ENCODE data around the gene CPED1.
"Not testable (repeated sequence)": the region's sequence is repeated elsewhere in the genome, so short reads cannot be mapped to it uniquely, and the experiment has no call there.

Gene CPED1

DNA sequence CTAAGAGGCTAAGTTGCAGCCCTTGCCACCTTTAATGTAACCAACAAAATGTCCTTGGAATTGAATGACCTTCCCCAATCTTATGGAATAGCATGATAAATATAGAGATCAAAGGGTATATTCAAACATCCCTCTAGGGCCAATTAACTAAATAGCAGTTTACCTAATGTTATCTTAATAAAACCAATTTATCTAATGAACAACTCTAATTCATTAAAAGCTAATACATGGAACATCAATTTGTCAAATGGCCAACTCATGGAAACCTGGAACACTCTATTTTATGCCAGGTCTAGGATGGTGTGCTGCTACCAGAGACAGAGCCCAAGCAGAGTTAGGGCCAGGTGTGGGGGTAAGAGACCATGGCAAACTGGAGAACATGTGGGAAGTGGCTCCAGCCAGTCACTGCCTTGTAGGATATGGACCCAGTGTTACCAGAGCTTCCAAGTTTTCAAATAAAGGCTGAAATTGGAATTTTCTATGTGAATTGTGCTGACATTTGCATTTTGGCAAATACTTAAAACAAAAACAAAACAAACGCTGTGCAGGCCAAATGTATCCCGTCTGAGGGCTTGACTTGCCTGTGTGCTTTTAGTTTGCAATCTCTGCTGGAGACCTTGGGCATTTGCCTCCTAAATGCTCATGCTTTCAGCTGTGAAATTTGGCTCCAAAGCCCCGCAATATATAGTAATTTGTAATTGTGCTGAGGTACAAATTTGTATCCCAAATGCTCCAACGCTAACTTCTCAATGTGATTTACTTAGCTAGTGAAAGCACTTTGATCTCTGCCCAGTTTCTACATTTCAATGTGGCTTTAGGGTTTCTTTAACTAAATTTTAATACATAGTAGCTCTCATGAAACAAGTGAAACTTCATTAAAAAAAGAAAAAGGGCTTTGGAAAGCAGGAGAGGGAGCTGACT, 55.1 kb downstream of the CPED1 start:
- no peak for DNase-seq

DNA sequence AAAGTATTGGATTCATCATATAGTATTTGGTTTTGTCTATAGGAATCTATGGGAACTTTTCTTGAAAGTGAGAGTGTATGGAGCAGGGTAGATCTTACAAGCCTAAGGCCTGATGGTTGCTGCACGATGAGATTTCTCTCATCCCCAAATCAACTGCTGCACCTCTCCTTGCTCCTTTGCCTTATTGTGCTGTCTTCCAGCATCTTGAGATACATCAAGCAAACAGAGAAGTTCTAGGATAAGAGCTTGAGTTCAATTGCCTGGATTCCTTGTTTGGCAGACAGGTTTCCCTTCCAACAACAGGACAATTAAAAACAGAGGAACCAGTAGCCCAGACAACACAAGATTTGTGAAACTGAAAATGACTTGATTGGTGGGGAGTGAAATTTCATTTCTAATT, 56.6 kb downstream of the CPED1 start:
- no peak for DNase-seq

DNA sequence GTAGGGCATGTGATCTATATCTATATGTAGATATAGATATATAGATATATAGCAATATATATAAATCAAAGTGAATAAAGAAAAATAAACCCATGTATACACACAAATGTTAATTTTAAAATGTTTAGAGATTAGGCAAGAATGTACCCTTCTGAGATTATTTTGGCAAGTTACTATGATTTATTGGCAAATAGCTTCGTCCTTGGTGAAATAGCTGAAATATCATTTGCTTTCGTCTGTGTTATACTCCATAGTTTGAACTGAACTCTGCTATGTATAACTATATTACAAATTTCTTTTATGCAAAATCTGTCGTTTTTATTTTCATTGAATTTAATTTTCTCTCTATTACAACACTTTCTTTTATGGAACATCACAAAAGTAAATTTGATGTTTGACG, 57.5 kb downstream of the CPED1 start:
- no peak for DNase-seq

DNA sequence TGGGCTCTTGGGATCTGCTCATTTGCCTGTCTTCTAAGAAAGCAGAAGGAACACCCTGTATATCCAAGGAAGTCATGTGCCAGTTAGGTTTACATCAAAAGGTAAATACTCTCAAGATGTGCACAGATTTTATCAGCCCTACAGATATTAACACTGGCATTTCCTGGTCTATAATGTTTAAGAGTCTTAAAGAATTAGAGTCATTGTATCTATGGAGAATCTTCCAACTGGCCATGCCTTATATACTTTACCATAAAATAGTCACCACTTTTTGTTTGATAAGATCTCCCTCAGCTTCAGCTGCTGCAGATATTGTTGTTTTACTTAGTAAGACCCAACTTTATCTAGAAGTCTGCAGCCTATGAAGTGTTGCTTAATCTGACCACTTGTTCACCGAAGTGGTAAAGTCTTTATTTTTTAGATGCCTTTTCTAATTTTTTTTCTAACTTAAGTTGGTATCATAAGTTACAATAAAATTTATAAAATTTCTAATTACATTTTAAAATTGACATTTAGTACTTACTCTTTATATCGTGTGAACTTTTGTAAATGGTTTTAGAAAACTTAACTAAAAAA, 58.5 kb downstream of the CPED1 start:
- DNase-seq = no peak

DNA sequence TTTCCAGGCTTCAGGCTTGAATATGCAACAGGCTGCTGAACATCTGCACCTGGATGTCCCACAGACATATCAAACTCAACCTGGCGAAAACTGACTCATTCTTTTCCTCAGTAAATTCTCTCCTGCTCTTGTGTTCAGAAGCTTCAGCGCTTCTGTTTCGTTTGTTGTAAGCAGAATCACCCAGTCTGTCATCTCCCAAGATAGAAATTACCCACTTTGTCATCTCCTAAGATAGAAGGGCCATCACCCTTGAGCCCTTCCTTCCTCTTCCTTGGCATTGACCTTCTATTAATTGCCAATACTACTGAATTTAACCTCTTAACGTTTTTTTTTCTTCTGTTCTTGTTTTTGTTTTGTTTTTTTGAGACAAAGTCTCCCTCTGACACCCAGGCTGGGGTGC, 59.7 kb downstream of the CPED1 start:
- DNase-seq = no peak

DNA sequence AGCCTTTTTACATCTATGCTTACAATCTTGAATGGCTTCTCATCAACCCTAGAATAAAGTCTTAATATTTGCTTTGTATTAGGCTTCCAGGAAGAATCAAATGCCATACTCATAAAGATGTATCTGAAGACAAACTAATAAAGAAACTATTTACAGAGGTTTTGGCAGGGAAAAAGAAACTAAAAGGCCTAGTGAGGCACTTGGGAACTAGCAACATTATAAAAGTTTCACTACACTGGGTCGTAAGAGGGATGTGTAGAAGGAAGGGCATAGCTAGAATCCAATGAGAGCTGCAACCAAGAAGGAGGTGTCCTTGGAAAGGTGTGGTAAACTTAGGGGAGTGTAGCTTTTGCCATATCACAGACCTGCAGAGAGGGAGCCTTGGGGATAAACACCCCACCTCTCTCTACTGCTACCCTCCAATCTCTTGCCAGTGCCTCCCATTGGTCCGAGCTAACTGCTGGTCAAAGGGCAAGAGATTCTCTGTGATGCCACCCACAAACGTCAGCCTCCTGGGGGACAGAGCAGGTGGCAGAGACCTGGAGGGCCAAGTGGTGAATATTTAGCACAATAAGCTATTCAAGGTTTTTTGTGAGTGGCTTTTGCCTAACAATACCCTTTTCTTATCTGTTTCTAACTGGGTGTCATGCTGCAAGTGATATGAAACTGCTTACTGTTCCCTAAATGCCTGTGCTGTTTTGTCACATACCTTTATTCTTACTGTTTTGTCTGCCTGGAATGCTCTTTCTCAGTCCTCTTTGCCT, 60.7 kb downstream of the CPED1 start:
- DNase-seq = no peak

DNA sequence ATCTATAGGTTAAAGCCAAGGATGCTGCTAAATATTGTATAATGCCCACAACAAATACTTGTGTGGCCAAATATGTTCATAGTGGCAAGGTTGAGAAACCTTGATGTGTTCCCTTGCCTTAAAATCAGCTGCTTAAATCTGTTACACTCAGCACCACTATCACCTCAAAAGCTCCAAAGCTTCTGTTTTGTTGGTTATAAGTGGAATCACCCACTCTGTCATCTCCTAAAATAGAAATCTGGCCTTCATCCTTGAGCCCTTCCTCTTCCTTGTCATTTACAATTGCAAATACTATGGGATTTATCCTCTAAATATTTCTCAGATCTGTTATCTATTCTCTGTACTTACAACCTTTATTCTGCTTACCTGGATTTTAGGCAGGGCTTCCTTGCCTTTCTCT, 61.4 kb downstream of the CPED1 start:
- DNase-seq = no peak

DNA sequence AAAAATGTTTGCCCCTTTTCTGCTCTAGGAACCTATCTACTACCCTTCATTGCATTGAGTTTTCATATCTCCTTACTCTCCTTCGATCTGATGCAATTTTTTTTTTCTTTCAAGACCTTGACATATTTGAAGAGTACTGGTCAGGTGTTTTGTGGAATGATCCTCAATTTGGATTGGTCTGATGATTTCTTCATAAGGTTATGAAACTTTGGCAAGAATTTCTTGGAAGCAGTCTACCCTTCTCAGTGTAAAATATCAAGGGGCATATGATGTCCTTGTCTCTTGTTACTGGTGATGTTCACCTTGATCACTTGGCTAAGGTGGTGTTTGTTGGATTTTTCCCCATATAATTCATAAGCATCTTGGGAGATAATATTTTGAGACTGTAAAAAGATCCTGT, 64.7 kb downstream of the CPED1 start:
- no peak for DNase-seq

DNA sequence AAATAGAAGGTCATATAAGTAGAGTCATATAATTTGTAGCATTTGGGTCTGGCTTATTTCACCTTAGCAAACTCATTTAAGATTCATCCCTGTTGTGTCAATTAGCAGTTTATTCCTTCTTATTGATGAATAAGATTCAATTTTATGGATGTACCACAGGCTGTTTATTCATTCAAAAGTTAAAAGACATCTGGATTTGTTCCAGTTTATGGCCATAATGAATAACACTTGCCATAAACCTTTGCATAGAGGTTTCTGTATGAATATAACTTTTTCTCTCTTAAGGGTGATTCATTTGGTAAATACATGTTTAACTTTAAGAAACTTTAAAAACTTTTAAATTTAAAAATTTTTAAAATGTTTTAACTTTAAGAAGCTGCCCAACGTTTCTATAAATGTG, 66.4 kb downstream of the CPED1 start:
- no peak for DNase-seq

DNA sequence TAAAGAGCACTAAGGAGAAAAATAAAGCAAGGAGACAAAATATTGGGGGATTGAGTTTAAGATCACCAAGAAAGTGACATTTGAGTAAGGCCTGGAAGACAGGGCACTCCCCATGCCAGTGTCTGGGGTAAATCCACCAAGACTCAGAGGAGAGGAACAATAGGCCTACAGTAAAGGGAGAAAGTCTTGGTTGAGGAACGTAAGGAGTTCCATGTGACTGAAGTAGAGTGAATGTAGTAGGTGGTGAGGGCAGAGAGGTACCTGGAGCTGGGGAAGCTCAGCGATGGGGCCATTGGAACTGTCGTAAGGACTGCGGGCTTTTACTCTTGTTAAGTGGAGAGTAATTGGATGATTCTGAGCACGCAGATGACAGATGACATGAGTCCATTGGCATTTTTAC, 69.4 kb downstream of the CPED1 start:
- no peak for DNase-seq

DNA sequence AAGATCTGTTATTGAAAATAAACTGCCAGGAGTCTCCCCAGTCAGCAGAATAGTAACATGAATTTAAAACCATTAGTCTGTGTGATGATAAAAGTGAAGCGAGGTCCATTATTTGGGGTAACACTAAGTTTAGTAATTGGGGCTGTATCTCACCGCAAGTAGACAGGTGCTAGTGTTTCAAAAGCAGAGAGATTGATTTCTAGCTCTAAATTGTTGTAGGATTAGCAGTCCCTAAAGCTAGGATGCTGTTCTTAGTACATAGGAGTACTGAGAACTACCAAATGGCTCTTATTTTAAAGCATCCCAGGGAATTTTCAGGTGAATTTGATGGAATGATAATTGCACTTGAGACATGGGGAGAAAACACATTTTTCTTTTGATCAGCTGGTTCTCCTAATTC, 70.5 kb downstream of the CPED1 start:
- no peak for DNase-seq

DNA sequence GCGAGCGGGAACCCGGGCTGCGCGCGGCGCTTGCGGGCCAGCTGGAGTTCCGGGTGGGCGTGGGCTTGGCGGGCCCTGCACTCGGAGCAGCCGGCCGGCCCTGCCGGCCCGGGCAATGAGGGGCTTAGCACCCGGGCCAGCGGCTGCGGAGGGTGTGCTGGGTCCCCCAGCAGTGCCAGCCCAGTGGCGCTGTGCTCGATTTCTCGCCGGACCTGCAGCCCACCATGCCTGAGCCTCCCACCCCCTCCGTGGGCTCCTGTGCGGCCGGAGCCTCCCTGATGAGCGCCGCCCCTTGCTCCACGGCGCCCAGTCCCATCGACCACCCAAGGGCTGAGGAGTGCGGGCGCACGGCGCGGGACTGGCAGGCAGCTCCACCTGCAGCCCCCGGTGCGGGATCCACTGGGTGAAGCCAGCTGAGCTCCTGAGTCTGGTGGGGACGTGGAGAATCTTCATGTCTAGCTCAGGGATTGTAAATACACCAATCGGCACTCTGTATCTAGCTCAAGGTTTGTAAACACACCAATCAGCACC, 71.5 kb downstream of the CPED1 start:
- DNase-seq = not testable (repeated sequence)

DNA sequence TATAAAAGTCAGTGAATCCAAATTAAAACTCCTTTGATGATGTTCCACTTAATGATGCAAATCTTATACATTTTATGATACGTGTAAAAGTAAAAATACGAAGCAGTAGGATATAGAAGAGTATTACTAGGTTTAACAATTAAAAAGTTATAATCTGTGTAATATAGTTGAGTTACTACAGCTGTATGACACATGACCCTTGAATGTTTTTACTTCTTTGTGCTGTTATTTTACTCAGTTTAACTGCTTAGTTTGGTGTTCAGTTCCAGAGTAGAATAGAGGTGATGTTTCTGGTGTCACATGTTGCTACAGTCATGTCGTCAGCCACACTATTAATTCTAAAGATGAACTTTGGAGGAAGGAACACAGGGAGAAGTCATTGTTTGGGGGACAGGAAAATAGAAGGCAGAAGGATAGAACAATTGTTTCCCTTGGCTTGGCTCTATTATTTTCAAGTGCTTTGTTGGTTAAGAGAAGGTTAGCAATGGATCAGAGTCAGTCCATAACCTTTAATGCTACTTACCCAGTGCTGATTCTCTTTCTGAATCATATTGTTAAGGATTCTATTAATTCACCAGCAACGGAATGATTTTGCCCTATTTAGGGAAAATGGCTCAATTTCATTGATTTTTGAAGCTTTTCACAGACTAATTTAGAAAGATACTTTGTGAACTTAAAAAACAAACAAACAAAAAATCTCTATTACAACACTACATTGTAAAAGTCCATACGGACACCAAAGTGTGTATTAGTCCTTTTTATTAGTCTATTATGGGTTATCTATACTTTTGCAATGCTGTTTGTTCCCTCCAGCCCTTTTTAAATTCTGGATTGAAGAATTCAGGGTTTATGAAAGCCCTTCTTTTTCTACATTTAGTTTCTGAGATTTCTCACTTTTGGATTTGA, 73.4 kb downstream of the CPED1 start:
- DNase-seq = no peak

DNA sequence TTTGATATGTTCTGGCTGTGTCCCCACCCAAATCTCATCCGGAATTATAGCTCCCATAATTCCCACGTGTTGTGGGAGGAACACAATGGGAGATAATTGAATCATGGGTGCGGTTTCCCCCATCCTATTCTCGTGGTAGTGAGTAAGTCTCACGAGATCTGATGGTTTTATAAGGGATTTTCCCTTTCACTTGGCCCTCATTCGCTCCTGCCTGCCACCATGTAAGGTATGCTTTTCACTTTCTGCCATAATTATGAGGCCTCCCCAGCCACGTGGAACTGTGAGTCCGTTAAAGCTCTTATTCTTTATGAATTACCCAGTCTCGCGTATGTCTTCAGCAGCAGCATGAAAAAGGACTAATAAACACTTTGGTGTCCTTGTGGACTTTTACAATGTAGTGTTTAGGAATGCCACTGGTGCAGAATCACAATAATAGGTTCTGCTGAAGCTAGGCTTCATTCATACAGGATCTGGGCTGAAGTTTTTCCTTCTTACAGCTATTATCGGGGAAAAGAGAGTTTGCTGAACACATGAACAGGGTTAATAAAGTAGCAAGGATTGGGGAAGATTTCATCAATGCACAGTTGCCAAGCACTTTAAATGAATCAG, 74.3 kb downstream of the CPED1 start:
- no peak for DNase-seq

DNA sequence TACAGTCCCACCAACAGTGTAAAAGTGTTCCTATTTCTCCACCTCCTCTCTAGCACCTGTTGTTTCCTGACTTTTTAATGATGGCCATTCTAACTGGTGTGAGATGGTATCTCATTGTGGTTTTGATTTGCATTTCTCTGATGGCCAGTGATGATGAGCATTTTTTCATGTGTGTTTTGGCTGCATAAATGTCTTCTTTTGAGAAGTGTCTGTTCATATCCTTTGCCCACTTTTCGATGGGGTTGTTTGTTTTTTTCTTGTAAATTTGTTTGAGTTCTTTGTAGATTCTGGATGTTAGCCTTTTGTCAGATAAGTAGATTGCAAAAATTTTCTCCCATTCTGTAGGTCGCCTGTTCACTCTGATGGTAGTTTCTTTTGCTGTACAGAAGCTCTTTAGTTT, 79.2 kb downstream of the CPED1 start:
- not testable (repeated sequence) for DNase-seq

DNA sequence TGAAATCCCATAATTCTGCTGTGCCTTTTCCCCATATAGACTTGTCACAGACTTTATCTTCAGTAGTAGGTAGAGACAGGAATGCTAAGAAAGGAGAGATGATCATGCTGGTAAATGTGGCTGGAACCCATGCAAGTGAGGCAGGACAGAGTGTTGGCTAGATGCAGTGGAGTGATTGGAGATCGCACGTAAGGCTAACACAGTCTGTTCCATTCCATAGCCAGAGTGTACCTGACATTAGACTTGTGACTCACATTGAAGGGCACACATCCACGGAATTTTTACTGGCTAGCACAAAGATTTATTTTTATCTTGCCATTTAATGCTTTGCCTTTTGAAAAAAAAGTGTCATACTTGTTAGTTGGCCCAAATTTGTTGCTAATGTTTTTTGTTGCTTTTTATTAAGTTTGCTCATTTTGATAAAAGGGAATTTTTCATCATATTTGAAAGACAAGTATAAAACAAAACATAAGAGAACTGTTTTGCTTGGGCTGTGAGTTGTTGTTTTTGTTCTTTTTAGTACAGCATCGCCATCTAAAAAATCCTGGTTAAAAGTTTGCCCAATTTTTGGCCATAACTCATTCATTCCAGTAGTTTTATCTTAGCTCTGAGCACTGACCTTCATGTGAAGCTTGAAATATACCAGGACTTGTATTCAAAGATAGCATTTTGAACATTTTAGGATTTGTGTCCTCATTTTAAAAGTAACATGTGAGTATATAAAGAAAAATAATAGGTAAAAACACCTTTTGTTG, 81.0 kb downstream of the CPED1 start:
- no peak for DNase-seq

DNA sequence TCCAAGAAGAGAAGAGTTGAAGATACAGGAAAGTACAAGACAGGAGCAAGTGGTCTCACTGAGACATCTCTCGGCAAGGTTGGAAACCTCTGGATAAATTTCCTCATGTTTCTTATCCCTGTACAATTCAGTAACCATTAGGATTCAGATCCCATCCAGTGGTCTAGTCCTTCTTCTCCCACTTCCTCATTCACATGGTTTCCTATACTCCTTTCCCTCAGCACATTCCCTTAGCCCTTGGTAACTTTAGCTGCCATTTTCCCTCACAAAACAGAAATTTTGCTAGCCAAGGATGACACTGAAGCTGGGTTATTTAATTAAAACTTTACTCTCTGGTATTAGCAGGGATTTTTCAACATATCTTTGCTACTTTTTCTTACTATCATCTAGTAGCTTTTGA, 82.6 kb downstream of the CPED1 start:
- DNase-seq = no peak

DNA sequence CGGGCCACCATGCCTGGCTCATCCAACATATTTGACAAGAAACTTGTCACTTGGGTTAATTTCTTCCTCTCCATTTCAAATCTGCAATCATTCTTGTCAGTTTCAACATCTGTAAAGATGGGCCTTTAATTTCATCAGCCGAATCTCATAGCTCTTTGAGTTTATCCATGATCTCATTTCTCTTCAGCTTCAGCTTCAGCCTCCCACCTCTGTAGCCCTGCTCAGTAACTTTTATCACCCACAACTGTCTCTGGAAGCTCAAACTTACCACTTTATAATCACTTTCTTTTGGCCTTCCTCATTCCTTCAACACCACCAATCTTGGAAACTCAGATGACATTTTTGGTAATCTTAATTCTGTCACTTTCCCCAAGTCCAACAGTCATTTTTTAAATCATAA, 83.2 kb downstream of the CPED1 start:
- no peak for DNase-seq

DNA sequence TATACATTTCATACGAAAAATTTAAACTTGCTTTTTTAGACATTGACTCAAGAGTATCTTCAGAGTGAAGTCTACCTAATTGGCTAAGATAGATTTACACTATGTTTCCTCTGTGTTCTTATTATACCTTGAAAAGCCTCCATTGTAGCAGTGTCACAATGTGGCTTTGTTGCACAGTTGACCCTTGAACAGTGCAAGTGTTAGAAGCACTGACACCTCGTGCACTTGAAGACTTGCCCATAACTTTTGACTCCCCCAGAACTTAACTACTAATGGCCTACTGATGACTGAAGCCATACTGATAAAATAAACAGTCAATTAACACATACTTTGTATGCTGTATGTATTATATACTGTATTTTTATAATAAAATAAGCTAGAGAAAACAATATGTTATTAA, 84.3 kb downstream of the CPED1 start:
- no peak for DNase-seq

DNA sequence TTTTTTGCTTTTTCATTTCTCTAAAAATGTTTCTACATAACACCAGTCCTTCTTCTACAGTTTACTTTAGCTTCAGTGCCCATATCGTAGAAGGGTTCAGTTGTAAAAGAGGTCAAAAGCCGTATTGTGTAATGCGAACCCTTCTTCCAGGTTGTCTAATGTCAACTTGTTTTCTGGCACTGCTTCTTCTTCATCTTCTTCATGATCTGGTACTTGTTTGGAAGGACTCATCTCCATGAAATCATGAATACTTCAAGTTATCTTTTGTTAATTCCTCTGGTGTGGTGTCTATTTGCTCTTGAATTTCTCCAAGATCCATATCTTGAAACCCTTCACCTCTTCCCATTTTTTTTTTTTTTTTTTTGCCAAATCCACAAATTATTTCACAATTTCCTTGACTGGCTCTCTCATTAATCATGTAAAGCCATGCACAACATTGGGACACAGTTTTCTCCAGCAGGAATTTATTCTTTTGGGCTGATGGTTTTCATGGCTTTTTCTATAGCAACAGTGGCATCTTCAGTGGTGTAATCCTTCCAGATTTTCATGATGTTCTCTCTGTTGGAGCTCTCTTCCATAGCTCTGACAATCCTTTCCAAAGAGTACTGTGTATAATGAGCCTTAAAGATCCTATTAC, 85.1 kb downstream of the CPED1 start:
- DNase-seq = no peak

DNA sequence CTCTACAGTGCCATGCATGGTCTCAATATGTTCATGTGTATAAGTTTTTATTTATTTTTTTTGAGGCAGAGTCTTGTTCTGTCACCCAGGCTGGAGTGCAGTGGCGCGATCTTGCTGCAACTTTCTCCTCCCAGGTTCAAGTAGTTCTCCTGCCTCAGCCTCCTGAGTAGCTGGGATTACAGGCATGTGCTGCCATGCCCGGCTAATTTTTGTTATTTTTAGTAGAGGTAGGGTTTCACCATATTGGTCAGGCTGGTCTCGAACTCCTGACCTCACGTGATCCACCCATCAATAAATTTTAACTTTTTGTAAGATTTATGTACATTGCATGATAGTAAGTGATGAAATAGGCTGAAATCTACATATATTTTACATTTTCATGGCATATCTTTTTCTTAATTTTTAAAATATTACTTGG, 86.9 kb downstream of the CPED1 start:
- DNase-seq = not testable (repeated sequence)

Measured in MV-4-11 (cell line).